VCaP (cell line): Measurements from ENCODE around the gene DHFR2.
"Not testable (repeated sequence)": the region's sequence is repeated elsewhere in the genome, so short reads cannot be mapped to it uniquely, and the experiment has no call there.

Experiments
- H3K27ac ChIP-seq: fragments of 450-650 bp; 2 replicates; pipeline ENCODE4 v1.5.1; 2017
- CTCF ChIP-seq: fragments of 450-650 bp; conservative IDR thresholded peaks from 2 replicates; pipeline ENCODE4 v1.5.1; 2017; ENCODE audit warnings: mild to moderate bottlenecking, moderate library complexity

Gene DHFR2

GRCh38 chr3:94093151-94093550 lies 30.4 kb upstream of the DHFR2 start:
- TF ChIP-seq CTCF: no peak

GRCh38 chr3:94092086-94092485 lies 29.4 kb upstream of the DHFR2 start:
- H3K27ac ChIP-seq: no peak overlapping the region
- no peak for TF ChIP-seq CTCF

More at GRCh38 chr3:94093151-94093550, 30.4 kb upstream of the DHFR2 start:
- H3K27ac ChIP-seq: no peak overlapping the region

- no peak overlapping the region for H3K27ac ChIP-seq
- no peak for TF ChIP-seq CTCF
These were observed 26.4 kb upstream of the DHFR2 start for GRCh38 chr3:94089126-94089525.

- no peak overlapping the region for H3K27ac ChIP-seq
- TF ChIP-seq CTCF: no peak
These were observed 20.5 kb upstream of the DHFR2 start for GRCh38 chr3:94083261-94083660.

GRCh38 chr3:94082391-94082937 lies 19.7 kb upstream of the DHFR2 start:
- TF ChIP-seq CTCF: no peak
- H3K27ac ChIP-seq: no peak overlapping the region

- no peak overlapping the region for H3K27ac ChIP-seq
- no peak for TF ChIP-seq CTCF
These were observed 19.2 kb upstream of the DHFR2 start for GRCh38 chr3:94081884-94082283.

- not testable (repeated sequence) for H3K27ac ChIP-seq
These were observed 17.8 kb upstream of the DHFR2 start for GRCh38 chr3:94080552-94080951.

- H3K27ac ChIP-seq: no peak overlapping the region
- no peak for TF ChIP-seq CTCF
These were observed 13.3 kb upstream of the DHFR2 start for GRCh38 chr3:94076055-94076454.
